MCF 10A (cell line): Measurements from ENCODE around the gene SLC9A8. TPM values are rescaled to one million over a fixed set of nuclear protein-coding genes. Genes with fewer than 3 reads are reported as not detected.
A peak's percentile ranks its signal among the peaks of the same experiment; 100 is the strongest.

Experiments
- BruUV-seq: library from RNA; stranded (reverse); fragments of 400-500 nt; replicated peaks from 2 replicates; lab custom pipeline; 2021; lab: Mats Ljungman, UMichigan
- CTCF ChIA-PET: fragments of 300-600 bp; sonication (Branson Sonifier 250); formaldehyde crosslinking; extraction: SDS; loops from one replicate; lab custom pipeline; 2021; ENCODE audit warnings: antibody characterized with exemption, inconsistent platforms; lab: Yijun Ruan, JAX
- POLR2A ChIA-PET: fragments of 300-600, 350-650 bp; sonication (Branson Sonifier 250); formaldehyde crosslinking; extraction: SDS; loops from one replicate; lab custom pipeline; 2020; ENCODE audit warnings: antibody characterized with exemption, inconsistent platforms; lab: Yijun Ruan, JAX
- DNase-seq: peaks from one replicate; pipeline ENCODE4 v3.0.0-alpha.2; 2018; ENCODE audit not compliant: unreplicated experiment
- H3K27ac Mint-ChIP-seq: one replicate; pipeline ENCODE4 v1.8.0; 2022; ENCODE audit warnings: mild to moderate bottlenecking, low read depth, mixed read lengths; ENCODE audit not compliant: unreplicated experiment
- H3K27me3 Mint-ChIP-seq: one replicate; pipeline ENCODE4 v1.8.0; 2022; ENCODE audit warnings: mixed read lengths; ENCODE audit not compliant: insufficient read depth, unreplicated experiment
- H3K36me3 Mint-ChIP-seq: one replicate; pipeline ENCODE4 v1.8.0; 2022; ENCODE audit warnings: mild to moderate bottlenecking, moderate library complexity, mixed read lengths; ENCODE audit not compliant: insufficient read depth, unreplicated experiment
- H3K4me1 Mint-ChIP-seq: one replicate; pipeline ENCODE4 v1.8.0; 2022; ENCODE audit warnings: mixed read lengths; ENCODE audit not compliant: insufficient read depth, unreplicated experiment
- H3K4me3 Mint-ChIP-seq: one replicate; pipeline ENCODE4 v1.8.0; 2022; ENCODE audit warnings: mild to moderate bottlenecking, moderate library complexity, mixed read lengths; ENCODE audit not compliant: unreplicated experiment
- H3K9me3 Mint-ChIP-seq: one replicate; pipeline ENCODE4 v1.8.0; 2022; ENCODE audit warnings: mixed read lengths; ENCODE audit not compliant: unreplicated experiment
- CTCF ChIP-seq: fragments of 200-600 bp; IDR thresholded peaks from one replicate; pipeline ENCODE4 v1.8.0; 2022; ENCODE audit warnings: antibody characterized with exemption, mild to moderate bottlenecking; ENCODE audit not compliant: unreplicated experiment
- intact Hi-C: fragments of 100-400 bp; cut with micrococcal nuclease; formaldehyde crosslinking; loops from 2 replicates; pipeline ENCODE4 v1.14.1; 2022
- total RNA-seq: library from RNA; stranded (reverse); gene quantifications from 2 replicates; pipeline ENCODE4 v1.2.3, GENCODE V29; 2022

The SLC9A8 gene
- total RNA-seq, 1 experiment from 2014 or later = 14.6 TPM

- BruUV-seq = no TSS peak
- H3K4me3 Mint-ChIP-seq = no peak overlapping the region
- H3K27me3 Mint-ChIP-seq = no peaks in the 10 kb centered on the region
- peaks cover 14% of the 10 kb centered on the region for H3K4me1 Mint-ChIP-seq
- H3K27ac Mint-ChIP-seq = no peak overlapping the region
- intact Hi-C loops = no loop called here
- POLR2A ChIA-PET = interaction anchor here (0.7 to 2.8 kb wide), 6 partner anchors 12 to 316 kb away, joined by 3 to 9 read pairs (median 3); partner anchors contain the start of gene SLC9A8
- no peaks in the 10 kb centered on the region for H3K9me3 Mint-ChIP-seq
- no peak for TF ChIP-seq CTCF
- CTCF ChIA-PET = interaction anchor here (0.6 to 19.0 kb wide), 4 partner anchors 10 to 1840 kb away, joined by 3 to 354 read pairs (median 33); no protein-coding TSS in a partner anchor
- DNase-seq = no peak
- peaks cover 27% of the 10 kb centered on the region for H3K36me3 Mint-ChIP-seq
Observed at GRCh38 chr20:49833483-49833882, 20.9 kb downstream of the SLC9A8 start.

DNA sequence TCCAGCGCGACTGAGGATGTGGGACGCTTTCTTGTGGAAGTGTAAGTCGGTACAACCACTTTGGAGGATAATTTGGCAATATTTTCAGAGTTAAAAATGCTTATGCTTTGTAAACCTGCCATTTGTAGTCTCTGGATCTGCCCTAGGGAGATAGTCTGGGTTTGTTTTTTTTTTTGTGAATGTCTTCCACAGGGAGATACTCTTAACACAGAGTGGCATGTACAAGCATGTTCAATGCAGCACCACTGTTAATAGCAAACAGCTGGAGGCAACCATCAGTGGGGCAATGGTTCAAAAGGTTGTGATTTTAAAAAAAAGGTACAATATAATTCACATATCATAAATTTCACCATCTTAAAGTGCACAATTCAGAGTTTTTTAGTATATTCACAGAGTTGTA, 22.4 kb downstream of the SLC9A8 start:
- DNase-seq = peak; percentile 28
- Mint-ChIP-seq H3K4me1 (peaks cover 14% of the 10 kb centered on the region), H3K36me3 (peaks cover 18% of the 10 kb centered on the region), H3K27ac (peak overlapping the region; percentile 81), H3K4me3 (no peak overlapping the region), H3K9me3 (no peaks in the 10 kb centered on the region), H3K27me3 (no peaks in the 10 kb centered on the region)
- intact Hi-C loops = no loop called here
- ChIA-PET CTCF (interaction anchor here (0.5 to 19.0 kb wide), 5 partner anchors 13 to 1345 kb away, joined by 3 to 354 read pairs (median 4); no protein-coding TSS in a partner anchor), POLR2A (interaction anchor here (0.6 to 2.7 kb wide), 7 partner anchors 11 to 220 kb away, joined by 3 to 9 read pairs (median 3); no protein-coding TSS in a partner anchor)
- no peak for TF ChIP-seq CTCF
- BruUV-seq = no TSS peak

- no TSS peak for BruUV-seq
- H3K9me3 Mint-ChIP-seq = no peaks in the 10 kb centered on the region
- H3K27ac Mint-ChIP-seq = no peak overlapping the region
- intact Hi-C loops = no loop called here
- no peak for TF ChIP-seq CTCF
- no peak for DNase-seq
- H3K27me3 Mint-ChIP-seq = no peaks in the 10 kb centered on the region
- ChIA-PET CTCF (interaction anchor here (0.6 to 19.0 kb wide), 5 partner anchors 9 to 675 kb away, joined by 3 to 354 read pairs (median 3); no protein-coding TSS in a partner anchor), POLR2A (interaction anchor here (0.8 to 1.1 kb wide), 2 partner anchors 18 to 192 kb away, joined by 3 to 4 read pairs; no protein-coding TSS in a partner anchor)
- H3K4me3 Mint-ChIP-seq = no peak overlapping the region
- peaks cover 4% of the 10 kb centered on the region for H3K4me1 Mint-ChIP-seq
- H3K36me3 Mint-ChIP-seq = peaks cover 24% of the 10 kb centered on the region
Observed at GRCh38 chr20:49838546-49838945, 25.9 kb downstream of the SLC9A8 start.

DNA sequence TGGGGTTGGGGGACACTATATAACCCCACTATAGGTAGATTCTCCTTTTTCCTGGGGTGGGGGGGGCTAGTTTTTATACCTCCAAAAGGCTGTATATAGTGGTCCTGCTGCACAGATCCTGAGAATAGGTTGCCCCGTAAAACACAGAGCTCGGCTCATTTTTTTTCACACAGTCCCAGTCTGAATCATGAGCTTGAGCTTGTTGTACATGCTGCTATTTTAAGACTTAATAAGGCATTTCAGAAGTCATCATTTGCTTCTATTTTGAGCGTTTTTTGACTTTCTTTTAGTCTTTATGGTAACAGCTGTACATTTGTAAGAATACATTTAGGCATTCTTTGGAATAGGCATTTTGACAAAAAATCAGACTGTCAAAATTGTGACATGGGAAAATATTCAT, 30.5 kb downstream of the SLC9A8 start:
- no peak for DNase-seq

More for the DNA sequence above, 30.5 kb downstream of the SLC9A8 start:
- BruUV-seq = no TSS peak
- Mint-ChIP-seq H3K4me3 (no peak overlapping the region), H3K9me3 (no peaks in the 10 kb centered on the region), H3K4me1 (no peaks in the 10 kb centered on the region), H3K27me3 (no peaks in the 10 kb centered on the region), H3K36me3 (peaks cover 11% of the 10 kb centered on the region), H3K27ac (no peak overlapping the region)
- CTCF ChIA-PET = interaction anchor here (0.6 to 19.0 kb wide), 4 partner anchors 9 to 280 kb away, joined by 3 to 354 read pairs (median 4); no protein-coding TSS in a partner anchor
- POLR2A ChIA-PET = interaction anchor here (0.6 kb wide), 1 partner anchor 149 kb away, joined by 3 read pairs; no protein-coding TSS in a partner anchor
- no peak for TF ChIP-seq CTCF
- intact Hi-C loops = no loop called here
